OCI-M2 (cell line): Measurements from ENCODE around the gene SPINK1.
"Not testable (repeated sequence)": the region's sequence is repeated elsewhere in the genome, so short reads cannot be mapped to it uniquely, and the experiment has no call there.

Experiments
- DNase-seq: peaks from one replicate; lab custom pipeline; 2025; ENCODE audit not compliant: unreplicated experiment; lab: John Stamatoyannopoulos, UW

The SPINK1 gene

DNA sequence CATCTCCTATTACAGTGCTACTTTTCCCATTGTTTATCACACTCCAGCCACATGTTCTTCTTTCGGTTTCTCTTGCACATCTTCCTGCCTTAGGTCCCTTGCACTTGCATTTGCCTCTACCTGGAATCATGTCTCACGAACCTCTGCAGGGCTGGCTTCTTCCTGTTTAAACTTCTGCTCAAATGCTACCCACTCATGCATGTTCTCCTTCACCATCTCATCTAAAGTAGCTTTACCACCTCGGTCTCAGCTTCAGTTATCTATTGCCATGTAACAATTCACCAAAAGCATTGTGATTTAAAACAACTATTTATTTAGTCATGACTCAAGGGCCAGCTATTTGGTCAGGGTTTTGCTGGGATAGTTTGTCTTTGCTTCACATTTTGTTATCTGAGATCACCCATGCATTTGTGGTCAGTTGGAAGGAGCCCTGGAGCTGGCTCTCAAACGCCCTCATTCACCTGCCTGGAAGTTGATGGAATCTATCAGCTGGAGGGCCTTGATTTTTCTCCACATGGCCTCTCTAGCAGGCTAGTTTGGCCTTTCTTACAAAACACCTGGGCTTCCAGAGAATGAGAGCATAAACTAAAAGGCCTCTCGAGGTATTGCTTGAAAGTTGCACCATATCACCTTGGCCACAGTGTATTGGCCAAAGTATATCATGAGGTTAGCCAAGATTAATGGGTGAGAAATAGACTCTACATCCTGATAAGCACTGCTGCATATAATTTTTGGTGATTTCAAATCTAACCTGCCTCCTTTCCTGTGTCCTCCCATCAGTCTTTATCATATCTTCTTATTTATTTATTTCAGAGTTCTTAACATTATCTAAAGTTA lies 21.4 kb downstream of the SPINK1 start:
- no peak for DNase-seq

DNA sequence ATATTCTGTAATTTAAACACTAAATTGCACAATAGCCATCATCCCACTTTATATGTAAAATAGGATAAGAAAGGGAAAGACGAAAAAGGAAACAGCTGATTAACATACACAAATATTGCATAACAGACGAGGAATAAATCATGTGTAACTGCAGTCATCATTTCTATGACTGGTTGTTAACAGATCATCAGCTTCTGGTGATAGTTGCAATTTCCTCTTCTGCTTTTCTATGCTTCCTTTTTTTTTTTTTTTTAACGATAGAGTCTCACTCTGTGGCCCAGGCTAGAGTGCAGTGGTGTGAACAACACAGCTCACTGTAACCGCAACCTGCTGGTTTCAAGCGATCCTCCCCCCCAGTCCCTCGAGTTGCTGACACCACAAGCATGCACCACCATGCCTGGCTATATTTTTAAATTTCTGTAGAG lies 26.4 kb downstream of the SPINK1 start:
- no peak for DNase-seq

DNA sequence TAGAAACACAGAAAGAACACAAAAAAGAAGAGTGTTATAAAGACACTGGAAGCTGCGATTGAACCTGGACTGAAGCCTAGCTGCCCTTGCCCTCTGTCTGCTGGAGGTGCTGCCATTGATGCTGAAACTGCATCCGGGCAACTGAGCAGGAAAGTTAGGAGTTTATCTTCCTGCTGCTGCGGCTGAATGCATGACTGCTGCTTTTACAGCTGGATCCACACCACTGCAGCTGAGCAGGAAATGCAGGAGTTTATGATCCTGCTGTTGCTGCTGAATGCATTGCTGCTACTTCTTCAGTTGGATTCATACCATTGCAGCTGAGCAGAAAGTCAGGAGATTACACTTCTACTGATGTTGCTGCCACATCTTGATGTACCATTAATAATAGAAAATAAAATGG lies 27.1 kb downstream of the SPINK1 start:
- DNase-seq = no peak

DNA sequence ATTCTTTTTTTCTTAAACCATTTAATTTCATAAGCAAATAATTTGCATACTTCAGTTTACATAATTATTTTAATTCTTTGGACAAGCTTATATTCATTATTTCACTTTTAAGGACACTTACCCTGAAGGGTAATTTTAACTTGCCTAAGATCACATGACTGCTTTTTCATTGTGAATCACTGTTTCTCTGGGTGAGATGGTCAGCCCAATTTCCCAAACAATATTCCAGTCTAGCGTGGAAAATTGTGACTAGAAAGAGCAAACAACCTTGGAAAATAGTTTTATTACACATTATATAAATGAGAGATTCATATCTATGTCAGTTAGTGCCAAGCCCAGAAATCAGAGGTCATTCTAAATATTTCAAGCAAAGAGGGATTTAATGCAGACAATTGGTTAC lies 27.5 kb downstream of the SPINK1 start:
- no peak for DNase-seq

DNA sequence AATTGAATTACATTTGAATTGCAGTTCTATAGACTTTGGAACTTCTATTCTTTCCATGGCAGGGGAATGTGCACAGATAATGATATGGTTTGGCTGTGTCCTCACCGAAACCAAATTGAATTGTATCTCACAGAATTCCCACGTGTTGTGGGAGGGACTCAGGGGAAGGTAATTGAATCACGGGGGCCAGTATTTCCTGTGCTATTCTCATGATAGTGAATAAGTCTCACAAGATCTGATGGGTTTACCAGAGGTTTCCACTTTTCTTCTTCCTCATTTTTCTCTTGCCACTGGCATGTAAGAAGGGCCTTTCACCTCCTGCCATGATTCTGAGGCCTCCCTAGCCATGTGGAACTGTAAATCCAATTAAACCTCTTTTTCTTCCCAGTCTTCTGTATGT lies 28.3 kb downstream of the SPINK1 start:
- DNase-seq = not testable (repeated sequence)

DNA sequence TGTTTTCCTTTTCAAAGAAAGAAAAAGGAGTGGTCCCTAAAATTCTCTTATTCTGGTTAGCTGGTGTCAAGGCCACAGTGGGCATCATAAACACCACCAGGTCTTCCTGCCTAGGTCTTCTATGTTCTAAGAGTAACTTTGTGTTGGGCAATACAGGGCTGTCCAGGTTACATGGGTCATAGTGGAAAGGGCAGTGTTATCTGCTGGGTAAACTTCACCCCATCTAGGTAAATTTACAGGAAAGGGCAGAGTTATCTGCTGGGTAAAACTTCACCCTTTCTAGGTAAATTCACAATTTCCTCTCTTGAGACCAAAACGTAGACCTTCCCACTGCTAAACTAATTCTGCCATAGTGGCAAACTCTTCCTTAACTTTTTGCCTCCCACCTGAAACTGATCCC lies 30.0 kb downstream of the SPINK1 start:
- DNase-seq = no peak

DNA sequence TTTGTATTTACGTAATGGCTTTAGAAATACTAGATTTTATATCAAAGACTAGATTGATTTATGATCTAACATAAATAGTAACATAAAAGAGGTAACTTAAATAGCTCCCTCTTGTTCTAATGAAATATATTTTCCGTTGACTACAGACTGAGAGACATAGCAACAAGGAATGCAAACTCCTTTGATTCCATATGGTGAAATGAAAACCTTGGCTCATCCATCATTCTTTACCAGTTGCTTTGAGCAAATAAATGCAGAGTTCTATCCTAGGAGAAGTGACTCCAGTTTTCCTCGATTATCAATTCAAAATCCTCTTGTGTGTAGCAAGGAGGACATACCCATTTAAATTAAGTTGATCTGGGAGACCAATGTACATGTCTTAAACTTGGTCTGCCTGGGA lies 31.0 kb downstream of the SPINK1 start:
- no peak for DNase-seq

DNA sequence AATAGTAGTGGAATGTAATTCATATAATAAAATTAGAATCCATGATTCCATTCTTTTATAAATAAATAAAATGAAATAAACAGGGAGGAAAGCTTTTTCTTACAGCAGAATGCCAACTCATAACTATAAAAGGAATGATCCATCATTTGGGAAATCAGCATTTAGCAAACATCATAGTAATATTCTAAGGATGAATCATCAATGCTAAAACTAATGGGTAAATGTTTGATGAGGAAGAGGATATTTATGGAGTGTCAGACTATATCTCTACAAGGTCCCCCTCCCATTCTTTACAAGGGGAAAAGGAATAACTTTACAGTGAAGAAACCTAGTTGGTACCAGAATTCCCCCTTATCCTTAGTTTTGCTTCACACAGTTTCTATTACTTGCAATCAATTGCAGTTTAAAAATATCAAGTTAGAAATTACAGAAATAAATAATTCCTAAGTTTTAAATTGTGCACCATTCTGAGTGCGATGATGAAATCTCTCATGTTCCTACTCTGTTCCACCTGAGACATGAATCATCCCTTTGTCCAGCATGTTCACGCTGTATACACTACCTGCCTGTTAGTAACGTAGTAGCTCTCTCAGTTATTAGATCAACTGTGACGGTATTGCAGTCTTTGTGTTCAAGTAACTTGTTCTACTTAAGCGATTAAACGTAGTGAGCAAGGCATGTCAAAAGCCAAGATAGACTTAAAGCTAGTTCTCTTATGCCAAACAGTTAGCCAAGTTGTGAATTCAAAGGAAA lies 34.7 kb downstream of the SPINK1 start:
- no peak for DNase-seq

DNA sequence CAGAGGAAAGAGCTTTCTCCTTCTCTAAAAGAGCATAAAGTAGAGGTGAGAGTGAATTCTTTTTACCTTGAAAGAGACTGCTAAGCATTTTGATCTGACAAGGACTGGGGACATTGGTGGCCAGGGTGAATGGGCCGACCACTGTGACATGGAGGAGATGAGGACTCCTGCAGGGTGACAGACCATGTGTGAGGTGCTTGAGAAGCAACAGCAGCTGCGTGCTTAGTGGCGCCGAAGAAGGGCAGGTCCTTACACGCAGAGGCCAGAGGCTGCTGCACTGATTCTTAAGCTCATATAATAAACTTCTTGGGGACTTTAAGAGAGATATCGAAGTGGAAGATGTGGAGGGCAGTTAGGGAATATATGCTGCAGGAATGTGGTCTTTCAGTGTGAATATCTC lies 40.3 kb downstream of the SPINK1 start:
- no peak for DNase-seq

DNA sequence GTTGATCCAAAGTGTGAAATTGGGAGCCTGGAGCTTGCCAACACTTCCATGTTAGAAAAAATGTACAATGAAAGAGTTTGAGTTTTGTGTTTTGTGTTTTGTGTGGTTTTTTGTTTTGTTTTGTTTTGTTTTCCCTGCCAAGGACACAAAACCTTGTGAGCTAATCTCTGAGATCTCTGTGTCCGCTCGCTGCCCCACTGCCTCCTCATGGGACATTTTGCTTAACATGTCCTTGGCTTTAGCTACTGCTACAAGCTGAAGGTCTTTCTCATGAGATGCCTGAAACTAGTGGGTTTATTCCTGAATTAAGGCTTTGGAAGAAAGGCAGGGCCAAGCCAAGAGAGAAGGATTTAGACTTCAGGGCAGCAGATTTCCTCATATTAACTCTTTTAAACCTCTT lies 41.7 kb downstream of the SPINK1 start:
- no peak for DNase-seq

DNA sequence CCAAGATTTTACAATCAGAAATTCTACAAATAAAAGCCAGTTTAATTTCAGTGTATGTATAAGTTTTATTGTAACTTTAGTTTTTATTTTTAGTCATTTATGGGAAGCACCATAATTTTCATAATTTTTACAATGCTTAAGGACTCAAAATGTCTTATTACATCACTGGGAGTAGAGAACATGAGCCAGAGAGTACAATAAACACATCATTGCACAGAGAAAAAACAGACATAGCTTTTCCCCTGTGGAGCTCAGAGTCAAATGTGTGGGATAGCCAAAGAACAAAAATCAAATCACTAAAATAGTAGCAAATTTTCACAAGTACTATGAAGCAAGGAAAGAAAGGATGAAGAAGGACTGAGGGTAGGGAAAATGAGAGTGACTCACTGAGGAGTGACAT lies 43.4 kb downstream of the SPINK1 start:
- DNase-seq = no peak

DNA sequence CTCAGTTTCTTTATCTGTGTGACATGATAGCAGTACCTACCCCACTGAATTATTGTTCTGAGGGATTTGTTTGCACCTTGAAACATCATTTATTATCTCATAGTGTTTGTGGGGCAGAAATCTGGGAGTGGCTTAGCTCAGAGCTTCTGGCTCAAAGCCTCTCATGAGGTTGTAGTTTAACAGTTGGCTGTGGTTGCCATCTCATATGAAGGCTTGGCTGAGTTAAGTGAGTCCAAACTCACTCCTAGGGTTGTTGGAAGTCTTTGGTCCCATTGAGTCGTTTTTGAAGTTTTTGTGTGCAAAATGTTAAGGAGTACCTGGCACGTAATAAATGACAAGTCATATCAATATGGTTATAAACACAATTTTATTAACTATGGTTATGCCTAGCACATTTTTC lies 45.3 kb downstream of the SPINK1 start:
- no peak for DNase-seq

DNA sequence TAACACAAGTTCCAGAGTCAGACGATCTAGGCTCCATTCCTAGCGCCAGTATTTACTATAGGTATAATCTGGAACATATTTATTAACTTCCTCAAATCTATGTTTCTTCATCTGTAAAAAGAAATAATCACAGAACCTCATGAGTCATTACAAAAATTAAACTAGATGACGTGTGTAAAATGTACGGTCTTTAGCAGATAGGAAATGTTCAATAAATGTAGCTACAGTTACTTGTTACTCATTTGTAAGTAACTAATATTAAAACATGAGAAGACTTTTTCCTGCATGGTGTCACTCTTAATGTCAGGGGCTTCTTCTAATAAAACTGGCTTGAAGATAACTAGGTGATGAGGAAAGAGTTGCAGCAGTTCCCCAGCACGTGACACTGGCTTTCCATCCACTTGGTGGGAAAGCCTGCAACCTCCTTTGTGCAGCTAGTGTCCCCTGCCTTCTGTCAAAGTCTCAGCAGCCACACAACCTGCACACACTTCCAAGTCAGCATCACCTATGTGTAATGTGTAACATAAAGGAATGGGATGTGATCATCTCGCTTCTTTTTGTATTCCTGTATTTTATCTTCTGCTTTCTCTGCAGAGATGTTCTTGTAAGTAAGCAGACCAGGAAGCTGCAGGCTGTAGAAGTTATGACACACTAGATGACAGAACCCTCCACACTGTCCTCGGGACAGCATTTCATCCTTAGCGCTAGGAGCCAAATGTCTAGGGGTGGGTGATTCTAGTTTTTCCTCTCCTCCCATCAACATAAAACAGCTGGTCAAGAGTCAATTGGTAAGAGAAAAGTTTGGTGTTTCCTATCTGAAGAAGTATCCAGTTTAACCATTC lies 47.1 kb downstream of the SPINK1 start:
- DNase-seq = no peak

DNA sequence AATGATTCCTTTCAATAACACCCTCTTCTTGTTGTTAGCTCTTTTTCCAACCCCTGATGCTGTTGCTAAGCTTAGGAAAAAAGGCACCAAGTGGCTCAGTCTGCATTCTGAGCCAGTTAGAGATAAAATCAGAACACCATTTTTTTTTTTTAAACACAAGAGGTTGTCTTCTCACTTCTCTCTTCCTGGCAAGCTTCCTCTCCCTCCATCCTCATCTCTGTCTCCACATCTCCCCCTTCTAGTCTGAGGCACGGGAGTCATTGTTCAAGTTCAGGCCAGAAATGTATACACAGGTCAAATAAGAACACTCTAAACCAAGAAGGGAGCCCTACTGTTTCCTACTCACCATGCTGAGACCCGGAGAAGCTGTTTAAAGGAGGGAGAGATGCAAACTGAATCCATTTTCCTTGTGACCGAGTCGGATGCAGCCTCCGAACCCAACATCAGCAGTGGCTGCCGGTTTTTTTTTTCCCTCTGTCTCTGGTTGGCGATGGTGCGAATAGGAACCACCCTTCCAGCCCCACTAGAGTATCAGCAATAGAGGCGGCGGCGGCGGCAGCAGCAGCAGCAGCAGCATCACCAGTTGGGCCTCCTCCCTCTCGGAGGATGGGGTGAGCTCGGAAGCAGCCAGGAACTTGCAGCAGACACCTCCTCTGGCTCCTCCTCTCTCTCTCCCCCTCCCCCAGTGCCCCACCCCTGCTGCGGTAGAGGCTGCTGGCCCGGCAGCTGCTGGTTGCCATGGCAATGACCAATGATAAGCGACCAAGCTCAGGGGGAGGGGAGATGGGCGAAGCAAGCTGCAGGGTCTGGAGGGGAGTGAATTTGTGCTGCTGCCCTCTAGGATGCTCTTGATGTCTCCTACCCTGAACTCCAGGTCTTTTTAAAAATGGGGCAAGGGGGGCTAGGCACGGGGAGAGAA lies 49.1 kb downstream of the SPINK1 start, which contains the start of gene JAKMIP2:
Gene JAKMIP2 (minus strand): TSS at position 619 of the 919 bp plus-strand sequence. CDS start 110,922 bp downstream, outside the sequence.
- no peak for DNase-seq

DNA sequence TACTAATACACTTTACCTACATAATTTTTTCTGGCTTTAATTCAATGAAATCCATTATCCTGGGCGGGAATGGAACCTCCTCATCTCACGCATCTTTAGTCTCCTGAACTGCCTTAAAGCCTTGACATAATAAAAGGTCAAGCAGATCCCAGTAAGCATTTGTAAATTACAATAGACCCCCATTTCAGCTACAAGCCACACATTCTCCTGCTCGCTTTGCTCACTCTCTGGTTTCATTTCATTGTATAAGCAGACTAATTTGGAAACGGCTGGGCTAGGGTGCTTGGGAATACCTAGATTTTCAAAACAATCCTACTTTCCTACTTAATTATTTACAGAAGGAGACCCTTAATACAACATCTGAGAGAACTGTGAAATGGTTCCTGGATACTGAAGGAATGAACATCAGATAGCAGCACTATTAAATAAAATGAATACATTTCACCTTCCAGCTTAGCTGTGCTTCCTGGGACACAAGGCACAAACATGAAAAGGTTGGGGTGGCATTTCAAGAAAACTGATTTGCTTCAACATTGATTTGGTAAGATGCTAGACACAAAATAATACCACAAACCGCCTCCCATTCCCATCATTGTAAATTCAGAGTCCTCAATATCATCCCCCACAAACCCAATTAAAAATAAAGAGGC lies 50.4 kb downstream of the SPINK1 start:
- DNase-seq = no peak

DNA sequence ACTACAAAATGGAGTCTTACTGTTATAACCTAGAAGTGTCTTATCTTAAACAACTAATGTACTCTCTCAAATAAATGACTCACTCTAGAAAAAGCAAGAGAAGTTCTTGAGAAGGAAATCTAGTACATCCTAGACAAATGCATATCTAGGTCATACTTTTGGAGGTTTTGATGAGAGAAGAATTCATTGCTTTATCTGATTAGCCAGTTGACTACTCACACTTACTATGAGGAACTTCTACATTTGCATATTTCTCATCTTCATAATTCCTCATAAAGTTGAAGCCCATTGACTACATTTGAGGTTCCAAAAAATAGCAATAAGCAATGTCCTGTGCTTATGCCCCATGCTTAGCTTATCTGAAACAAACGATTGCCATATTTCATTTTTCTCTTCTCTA lies 51.8 kb downstream of the SPINK1 start:
- no peak for DNase-seq

DNA sequence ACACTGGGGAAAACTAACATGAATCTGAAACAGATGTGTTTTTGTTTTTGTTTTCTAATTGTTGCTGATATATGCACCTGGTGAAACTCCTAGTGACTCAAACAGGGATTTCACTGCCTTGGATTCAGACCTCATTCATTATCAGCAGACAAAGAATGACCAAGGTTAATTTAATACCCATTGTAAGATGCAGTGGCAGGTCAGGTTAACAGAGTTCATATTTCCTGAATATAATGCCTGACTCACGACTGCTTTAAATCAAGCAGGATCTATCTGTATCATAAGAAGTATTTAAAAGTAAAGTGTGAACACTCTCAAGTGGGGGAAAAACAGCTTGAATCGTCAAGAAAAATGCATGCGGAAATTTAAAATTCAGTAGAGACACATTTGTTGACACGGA lies 54.5 kb downstream of the SPINK1 start:
- no peak for DNase-seq
